GM21528 (cell line): ENCODE measurements around the gene SALL2.

Experiments
- ATAC-seq: cut with Tn5 transposase; IDR thresholded peaks from one replicate; pipeline ENCODE4 v1.9.1; 2021; ENCODE audit warnings: mild to moderate bottlenecking, moderate library complexity; ENCODE audit not compliant: unreplicated experiment, low FRiP score

Gene SALL2

DNA sequence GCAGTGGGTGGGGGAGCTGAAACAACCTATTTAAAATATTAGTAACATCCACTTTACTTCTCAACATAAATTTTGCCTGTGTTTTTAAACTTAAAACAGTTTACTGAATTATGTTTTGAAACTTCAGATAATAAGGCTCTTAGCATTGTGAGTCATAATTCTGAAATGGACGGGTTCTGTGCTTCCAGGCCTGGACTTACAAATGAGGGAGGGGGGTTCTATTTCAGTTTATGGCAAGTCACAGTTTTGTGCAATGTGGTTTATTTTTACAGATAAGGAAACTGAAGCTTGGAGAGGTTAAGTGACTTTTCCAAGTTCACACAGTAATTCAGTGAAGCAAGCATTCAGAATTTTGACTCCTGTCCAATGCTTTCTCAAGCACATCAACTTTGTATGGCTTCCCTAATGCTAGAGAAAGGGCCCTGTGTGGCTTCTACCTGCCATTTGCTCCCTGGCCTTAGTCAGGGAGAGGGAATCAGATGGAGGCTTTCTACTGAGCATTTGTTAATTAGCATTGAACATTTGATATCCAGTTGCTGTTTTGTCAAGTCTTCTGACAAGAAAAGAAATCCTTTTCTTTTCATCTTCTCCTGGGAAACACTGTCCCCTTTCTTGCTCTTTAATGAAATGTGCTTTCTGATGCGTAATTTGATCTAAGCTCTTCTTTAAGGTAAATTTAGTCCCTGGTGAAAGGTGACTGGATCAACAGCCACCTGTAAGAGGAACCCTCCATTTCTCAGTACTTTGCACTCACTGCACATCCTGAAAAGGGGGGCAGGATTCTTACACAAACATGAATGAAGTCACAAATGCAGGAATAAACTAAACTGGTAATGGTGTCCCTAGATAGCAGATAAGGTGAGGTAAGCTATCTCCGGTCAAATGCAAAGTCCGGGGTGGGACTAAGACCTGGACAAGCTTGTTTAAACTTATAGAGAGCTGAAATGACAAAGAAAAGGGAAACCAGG is 2.5 kb upstream of the SALL2 start:
- ATAC-seq = no peak

DNA sequence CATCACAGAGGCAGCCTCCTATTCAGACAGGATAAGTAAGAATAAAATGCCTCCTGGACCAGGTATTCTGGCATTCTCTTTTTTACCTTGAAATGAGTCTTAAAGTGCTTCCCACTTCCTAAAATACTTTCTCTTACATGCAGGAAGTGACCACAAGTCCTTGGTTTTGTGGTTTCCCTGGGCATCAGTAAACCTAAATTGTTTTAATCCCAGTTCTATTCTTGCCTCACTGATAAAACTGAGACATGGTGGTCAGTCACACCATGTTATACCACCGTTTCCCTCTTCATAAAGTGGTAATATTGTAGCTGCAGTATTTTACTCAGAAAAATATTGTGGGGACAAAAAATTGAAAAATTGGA is 1.2 kb upstream of the SALL2 start:
- no peak for ATAC-seq

DNA sequence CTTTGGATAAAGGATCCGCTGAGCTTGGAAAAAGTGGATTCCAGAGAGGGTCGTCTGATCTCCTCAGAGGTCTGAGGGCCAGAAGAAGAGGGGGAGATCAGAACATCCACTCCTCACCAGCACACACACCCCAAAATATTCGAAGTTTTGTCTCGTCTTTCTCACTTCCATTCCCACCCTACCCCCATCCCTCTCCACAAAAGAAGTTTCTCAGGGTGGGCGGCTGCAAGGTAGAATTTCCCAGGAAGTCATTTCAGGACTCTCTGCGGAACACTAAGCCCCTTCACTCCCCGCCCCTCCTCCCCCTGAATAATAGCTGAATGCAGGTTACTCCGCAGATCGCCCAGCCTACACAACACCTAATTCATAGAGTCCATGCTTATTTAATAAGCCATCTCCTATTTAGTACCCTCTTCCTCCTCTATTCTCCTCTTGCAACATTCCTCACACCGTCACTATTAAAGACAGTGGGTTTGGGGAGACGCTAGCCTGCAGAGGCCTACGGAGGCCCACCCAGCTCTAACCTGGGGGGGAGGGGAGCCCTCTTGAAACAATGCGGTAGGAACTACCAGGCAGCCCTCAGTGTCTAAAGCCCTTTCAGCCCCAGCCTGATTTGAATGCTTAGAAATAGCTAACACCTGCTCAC is 649 bp upstream of the SALL2 start:
- no peak for ATAC-seq

DNA sequence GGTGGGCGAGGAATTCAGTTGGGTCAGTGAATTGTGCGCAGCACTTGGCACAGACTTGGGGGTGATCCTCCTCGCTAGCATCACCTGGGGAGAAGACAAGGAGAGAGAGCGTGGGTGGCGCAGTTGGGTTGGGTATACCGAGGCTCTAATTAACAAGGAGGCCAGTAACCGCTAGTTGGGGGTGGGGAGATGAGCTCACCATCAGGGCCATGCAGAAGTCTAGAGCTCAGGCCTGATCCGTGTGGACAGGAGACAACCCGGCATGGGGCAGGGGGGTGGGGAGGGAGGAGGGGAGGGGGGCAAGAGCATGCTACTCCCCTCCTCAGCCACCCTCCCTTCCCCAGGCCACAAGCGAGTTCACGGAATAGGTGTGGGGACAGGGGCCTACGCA is 580 bp downstream of the SALL2 start:
- ATAC-seq = no peak

DNA sequence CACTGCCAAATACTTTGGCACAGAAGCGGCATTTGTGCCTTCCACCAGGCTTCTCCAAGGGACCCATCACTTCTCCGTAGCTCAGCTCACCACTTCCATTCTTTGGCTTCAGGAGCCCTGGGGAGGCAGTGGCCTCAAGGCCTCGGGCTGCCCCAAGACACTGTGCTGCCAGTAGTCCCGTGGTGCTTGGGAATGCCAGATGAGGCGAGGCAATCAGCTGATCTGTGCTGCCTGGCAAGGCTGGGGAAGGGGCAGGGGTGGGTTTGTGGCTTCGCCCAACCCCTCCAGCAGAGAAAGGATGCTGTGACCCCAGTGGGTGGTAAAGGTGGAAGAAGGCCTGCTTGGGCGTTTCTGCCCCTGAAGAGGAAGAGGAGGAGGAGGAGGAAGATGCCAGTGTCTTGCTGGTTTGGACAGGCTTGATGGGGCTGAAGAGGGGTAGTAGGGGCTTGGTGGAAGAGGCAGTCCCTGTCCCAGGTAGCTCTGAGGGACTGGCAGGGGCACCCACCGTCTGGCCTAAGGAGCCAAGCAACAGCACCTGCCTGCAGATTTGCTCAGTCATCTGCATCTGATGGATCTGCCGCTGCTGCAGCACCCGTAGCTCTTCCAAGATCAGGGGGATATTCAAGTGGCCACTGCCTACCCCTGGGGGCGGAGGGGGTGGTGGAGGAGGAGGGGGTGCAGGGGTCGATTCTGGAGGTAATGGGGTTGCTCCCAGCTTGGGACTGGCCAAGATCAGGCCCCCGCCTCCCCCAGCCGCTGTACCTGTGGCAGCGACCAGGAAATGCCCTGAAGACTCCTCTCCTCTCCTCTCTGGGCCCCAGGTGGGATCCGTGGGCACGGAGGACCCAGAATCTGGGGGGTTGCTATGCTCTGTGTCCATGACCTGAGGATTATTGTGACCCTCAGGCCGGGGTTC is 1.3 kb downstream of the SALL2 start:
- ATAC-seq = no peak

DNA sequence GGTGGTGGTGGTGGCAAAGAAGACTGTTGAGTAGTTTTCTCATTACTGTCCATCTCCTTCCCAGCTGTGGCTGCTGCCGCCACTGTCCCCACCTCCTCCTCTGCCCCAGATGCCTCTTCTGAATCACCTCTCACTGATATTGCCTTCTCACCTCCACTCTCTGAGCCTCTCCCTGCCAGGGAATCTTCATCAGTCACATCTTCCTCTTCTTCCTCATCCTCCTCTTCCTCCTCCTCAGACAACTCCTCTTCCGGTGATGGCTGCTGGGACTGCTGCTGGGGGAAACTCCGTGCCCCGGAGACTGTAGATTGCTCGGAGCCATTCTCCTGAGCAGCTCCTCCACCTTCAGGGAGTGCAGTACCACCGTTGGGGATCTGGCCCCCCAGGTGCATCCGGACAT is 2.9 kb downstream of the SALL2 start:
- no peak for ATAC-seq

DNA sequence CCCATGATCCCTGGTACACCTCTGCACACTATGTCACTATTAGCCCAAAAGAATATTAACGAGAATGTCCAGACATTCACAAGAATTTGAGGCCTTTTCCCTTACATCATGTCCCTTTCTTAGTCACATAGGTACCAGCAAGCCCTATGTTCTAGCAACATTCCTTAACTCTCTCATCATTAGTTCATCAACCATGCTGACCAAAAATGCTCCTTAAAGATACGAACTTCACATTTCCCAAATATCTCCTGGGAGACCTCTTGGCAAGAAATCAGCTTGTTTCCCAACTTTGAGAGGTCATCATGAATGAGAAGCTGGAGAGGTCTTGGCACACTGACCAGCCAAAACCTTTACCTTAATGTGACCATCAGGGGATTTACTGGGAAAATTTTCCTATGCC is 4.6 kb downstream of the SALL2 start:
- ATAC-seq = no peak

DNA sequence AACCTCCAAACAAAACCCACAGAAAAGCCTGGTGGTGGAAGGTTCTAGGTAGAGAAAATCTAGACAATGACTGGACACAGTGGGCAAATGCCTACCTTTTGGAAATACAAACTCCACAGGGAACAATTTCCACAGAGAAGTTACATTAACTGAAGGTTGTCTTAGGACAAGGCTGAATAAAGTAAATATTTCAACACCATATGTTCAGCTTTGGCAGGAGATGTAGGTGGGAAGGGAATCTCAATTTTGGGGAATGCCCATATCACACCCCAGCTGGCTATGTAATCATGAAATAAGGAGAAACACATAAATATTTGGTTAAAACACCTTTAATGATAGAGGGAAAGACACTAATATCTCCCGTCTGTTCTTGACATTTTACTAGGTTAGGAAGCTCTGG is 5.4 kb downstream of the SALL2 start:
- no peak for ATAC-seq

DNA sequence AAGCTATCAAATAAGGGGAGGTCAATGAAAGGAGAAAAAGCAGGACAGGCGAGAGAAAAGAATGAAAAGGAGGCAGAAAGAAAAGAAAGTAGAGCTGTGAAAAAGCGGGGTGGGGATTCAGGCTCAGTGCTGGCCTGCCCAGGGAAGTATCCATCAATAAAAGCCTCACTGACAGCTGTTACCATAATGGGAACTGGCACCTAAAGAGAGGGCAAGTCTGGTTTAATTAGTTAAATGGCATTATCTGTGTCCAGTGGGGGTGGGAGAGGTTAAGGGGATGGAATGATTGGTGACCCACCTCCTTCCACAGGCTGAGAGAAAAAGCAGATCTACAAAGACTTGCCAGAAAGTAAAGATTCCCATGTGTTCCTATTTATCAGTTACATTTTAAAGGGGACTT is 7.4 kb downstream of the SALL2 start:
- no peak for ATAC-seq

DNA sequence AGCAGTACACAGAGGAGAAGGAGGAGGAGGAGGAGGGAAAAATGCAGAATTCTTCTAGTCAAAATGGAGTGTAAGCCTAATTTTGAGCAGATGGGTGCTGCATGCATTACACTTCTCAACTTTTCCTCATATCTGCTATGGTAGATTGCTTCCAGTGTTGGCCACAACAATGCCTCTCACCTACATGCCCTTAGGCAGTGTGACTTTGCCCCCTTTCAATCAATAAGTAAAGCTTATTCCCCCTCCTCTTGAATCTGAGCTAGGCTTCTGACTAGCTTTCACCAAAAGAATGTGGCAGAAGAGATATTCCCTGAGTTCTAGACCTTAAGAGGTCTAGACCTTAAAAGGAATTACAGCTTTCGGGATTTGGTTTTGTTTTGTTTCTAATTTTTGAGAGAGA is 11.8 kb downstream of the SALL2 start:
- no peak for ATAC-seq

DNA sequence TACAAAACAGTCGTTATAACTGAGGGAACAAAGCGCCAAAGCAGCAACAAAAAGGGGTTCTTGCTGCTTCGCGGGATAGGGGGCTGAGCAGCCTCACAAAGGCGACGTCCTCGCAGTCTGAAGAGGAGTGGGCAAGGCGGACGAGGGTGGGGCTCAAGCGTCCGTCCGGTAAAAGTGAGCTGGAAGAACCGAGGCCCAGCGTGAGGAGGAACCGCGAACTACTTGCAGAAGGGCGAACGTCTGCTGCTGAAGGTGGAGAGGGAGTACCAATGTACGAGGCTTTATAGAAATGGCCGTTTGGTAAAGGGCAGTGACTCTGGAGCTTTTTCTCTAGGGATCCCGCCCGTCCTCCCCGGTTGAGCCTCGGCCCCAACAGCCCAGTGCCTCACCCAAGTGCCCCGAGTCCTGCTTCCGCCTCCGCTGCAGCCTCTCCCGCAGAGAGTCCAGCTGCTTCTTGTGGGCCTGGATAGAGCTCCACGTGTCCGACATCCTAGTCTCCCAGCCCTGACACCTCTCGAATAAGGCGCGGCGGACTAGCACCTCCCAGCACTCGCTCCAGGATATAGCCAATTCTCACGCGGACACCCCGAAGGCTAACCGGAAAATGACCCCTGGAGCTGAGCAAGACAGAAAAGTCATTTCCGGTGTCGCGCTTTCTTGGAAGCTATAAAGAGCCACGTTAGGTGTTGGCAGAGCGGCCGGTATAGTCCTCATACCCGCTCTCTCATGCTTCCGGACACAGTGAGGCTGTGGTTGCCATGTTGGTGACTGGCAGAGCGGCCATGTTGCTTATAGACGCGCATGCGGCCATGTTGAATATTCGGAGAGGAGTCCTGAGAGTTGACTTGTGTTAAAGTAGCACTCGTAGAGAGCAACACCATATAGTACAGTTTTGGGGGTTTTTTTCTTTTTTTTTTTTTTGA is 15.2 kb downstream of the SALL2 start, which contains the start of gene METTL3:
TSS of gene METTL3 (minus strand) at position 606 of the 923 bp plus-strand sequence. CDS start at position 489, 117 bp downstream.
- peak; percentile 97 for ATAC-seq

DNA sequence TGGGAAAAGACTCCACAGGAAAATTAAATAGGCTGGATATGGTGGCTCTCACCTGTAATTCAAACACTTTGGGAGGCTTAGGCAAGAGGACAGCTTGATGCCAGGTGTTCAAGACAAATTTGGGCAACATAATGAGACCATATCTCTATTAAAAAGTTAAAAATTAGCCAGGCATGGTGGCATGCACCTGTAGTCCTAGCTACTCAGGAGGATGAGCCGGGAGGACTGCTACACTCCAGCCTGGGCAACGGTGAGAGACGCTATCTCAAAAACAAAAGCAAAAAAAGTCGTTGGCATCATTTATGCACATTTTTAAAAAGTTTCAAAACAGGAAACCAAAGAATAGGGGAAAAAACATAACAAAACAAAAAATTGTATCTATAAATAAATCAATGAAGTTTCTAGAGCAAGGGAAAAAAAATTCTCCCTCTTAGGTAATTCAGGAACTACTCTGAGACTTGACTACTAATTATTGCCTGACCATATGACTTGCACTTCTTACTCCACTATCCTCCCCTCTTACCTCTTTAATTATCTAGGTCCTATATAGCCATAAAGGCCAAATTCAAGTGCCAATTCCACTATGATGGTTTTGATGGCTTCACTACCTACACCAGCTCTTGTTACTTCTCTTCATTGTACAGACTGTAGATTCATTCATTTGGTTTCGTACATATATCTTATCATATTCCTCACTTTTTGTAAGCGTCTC is 16.6 kb downstream of the SALL2 start:
- no peak for ATAC-seq

DNA sequence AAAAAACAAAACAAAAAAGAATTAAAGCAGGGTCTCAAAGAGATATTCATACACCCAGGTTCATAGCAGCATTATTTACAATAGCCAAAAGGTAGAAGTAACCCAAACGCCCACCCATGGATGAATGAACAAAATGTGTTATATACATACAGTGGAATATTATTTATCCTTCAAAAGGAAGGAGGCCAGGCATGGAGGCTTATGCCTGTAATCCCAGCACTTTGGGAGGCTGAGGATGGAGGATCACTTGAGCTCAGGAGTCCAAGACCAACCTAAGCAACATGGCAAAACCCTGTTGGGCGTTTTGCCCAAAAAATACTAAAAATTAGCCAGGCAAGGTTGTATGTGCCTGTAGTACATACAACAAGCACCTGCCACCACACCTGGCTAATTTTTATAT is 19.6 kb downstream of the SALL2 start:
- no peak for ATAC-seq

DNA sequence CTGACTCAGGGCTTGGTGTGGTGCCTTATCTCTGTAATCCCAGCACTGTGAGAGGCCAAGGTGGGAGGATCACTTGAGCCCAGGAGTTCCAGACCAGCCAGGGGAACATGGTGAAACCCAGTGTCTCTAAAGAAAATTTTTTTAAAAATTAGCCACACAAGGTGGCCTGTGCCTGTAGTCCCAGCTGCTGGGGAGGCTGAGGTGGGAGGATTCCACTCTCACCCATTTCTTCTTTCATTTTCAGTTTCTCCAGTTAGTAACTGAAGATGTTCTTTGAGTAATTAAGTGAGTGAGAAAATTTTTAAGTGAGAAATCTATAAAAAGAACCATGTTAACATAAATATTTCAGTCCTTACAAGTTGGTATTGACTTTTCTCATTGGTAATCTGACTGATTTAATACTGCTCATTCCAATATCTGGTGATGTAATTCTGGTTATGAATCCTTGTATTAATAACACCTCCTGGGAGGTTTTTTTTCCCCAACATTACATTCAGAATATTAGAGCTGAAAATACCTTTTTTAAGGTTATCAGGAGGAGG is 21.1 kb downstream of the SALL2 start:
- peak; percentile 67 for ATAC-seq

DNA sequence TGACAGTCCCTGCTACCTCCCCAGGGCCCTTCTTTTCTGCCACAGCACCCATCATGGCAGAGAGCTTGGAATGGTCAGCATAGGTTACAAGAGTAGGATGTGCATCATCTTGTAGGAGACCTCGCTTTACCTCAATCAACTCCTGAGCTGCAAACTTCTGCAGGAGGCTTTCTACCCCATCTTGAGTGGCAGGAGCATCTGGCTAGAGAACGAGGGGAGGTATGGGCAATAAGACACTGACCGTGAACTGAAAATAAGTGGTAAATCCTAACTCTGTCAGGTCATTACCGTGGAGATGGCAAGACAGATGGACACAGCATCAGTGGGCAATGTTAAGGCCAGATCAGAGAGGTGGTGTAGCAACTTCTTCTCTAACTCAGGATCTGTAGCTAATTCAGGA is 22.8 kb downstream of the SALL2 start:
- ATAC-seq = no peak

DNA sequence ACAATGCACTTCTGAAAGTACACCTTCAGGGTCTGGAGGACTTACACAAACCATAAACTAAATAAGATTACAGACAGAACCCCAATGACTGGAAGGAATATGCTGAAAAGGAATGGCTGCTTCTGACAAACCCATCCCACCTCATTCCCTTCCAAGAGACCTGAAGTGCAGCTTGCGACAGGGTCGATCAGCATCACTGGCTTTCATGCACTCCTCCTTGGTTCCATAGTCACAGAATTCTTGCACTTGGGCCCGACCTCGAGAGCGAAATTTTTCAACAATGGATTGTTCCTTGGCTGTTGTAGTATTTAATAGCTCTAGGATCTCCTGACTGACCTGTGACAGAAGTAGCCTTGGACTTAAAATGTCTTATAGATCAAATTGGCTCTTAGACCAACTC is 24.6 kb downstream of the SALL2 start:
- ATAC-seq = no peak

DNA sequence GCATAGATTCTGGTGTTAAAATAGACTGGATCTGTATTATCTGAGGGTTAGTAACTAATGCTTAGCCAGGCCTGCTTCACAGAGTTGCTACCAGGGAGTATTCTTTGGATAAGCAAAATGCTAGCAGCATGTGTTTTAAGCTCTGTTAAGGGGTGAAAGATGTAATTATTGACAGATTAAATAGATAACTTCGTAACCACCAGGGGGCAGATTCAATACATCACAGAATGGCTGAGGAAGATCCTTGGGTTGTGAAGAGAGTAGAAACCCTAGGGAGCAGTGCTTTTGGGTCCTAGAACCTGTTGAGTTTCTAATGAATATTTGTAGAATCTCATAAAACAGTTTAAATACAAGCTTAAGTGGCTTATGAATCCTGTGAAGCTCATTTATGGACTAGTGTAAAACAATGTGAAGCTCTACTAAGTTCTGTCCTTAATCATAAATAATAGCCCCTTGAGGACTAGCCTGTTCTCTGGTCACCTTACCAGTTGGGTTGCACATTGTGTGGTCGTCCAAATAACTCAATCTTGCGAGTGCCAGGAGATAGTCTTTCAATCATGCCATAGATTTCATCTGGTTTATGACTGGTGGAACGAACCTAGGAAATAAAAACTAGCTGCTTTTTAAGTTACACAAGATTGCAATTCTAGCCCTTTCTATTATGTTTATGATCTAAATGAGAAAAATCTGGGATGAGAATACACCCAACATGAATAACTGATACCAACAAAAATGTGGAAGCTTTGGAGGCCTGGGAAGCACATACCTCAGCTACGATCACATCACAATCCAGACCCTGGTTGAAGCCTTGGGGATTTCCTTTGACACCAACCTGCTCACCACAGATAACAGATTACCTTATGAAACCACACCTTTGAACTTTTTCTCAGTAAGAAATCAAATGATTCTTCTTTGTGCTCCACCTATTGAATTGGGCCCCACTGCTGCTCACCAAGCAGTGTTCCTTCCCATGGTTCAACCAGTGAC is 27.3 kb downstream of the SALL2 start:
- no peak for ATAC-seq

DNA sequence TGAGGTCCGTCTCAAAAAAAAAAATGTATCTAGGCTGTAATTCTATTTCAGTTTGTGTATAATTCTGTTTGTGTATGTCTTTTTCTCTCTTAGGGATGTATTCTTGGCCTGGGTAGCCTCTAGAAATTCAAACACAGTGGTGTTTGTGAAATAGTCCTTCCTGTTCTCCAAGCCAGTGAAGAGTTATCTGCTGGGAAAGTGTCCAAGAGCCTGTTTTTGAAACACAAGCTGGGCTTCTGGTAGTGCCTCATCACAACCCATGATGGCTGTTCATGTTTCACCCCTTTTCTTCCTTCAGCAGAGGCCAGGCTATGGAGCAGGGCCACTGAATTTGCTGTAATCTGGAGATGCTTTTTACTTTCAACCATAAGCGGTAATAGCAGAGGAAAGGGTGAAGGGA is 29.7 kb downstream of the SALL2 start:
- no peak for ATAC-seq
